HG02970 (cell line): ENCODE results near the gene CDHR1.
"Not testable (repeated sequence)": the region's sequence is repeated elsewhere in the genome, so short reads cannot be mapped to it uniquely, and the experiment has no call there.

Source experiments
- ATAC-seq: cut with Tn5 transposase; IDR thresholded peaks from one replicate; pipeline ENCODE4 v1.9.1; 2021; ENCODE audit warnings: mild to moderate bottlenecking, moderate library complexity, moderate number of reproducible peaks; ENCODE audit not compliant: unreplicated experiment, low FRiP score

The CDHR1 gene

DNA sequence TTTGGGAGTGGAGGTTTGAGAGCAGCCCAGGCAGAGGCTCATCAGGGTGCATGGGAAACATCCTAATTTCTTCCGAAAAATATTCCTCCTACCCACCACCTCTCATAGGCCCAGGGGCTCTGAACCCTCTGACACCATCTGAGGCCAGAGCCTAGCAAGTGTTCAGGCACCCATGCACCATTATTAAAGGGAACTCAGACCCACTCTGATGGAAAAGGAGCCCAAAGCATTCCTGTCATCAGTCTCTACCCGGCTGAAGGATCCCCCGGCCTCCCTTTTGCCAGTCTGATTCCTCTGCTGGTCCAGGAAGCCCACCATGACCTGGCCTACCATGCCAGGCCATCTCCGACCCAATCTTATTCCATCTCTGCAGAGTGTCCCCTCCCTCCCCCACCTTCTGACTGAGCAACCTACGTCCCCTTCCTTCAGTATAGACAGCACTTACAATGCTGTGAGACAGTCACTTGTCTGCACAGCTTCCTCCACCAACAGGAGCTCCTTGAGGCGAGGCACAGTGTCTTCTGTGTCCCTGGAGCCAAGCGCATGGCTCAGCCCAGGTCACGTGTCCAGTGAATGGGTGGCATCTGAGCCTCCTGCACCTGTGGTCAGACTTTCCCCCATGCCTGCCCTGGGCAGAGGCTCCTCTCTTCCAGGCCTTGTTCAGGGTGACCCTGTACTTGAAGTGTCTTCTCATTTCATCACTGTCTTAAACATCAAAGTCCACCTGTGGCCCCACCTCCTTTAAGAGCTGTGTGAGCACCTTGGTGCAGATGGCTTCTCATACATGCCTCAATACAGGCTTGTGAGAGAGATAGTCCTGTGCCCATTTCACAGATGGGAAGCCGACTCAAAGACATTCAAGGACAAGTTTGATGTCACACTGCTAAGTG, 21.6 kb upstream of the CDHR1 start:
- peak; percentile 46 for ATAC-seq

- no peak for ATAC-seq
These were observed 20.8 kb upstream of the CDHR1 start, which contains the start of gene GPR15LG for GRCh38 chr10:84173501-84173929. Gene GPR15LG, plus strand, starts transcription at chr10:84173801. Its CDS starts 51 bp downstream, at chr10:84173852.

- no peak for ATAC-seq
These were observed 18.9 kb upstream of the CDHR1 start for GRCh38 chr10:84175436-84175835.

DNA sequence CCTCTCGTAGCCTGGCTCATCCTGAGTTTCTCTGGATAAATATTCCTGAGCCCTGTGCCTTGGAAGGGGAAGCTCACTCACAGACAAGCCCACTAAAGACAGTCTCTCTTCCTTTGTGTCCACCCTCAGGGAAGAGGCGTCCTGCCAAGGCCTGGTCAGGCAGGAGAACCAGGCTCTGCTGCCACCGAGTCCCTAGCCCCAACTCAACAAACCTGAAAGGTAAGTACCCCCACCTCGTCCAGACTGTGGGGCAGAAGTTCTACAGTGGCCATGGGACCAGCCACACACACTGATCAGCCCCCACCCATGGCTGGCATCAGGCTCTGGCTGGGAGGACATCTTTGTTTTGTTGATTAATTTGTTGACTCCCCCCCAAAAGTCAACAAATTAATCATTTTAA, 18.0 kb upstream of the CDHR1 start:
- ATAC-seq, result no peak

- ATAC-seq, result no peak
These were observed 17.4 kb upstream of the CDHR1 start for GRCh38 chr10:84176836-84177474.

GRCh38 chr10:84177541-84178141, 16.7 kb upstream of the CDHR1 start:
- no peak for ATAC-seq

DNA sequence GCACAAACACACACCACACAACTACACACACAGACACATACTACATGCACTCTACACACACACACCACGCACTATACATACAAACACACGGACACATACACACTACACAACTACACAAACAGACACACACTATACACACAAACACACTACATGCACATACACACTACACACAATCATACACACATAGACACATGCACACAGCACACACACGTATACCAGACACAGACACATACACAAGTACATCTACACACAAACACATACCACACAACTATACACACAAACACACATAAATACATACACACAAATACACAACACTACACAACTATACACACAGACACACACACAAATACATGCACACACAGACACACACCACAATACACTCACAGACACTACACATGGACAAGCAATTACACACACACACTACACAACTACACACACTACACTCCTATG, 16.2 kb upstream of the CDHR1 start:
- ATAC-seq, result no peak

DNA sequence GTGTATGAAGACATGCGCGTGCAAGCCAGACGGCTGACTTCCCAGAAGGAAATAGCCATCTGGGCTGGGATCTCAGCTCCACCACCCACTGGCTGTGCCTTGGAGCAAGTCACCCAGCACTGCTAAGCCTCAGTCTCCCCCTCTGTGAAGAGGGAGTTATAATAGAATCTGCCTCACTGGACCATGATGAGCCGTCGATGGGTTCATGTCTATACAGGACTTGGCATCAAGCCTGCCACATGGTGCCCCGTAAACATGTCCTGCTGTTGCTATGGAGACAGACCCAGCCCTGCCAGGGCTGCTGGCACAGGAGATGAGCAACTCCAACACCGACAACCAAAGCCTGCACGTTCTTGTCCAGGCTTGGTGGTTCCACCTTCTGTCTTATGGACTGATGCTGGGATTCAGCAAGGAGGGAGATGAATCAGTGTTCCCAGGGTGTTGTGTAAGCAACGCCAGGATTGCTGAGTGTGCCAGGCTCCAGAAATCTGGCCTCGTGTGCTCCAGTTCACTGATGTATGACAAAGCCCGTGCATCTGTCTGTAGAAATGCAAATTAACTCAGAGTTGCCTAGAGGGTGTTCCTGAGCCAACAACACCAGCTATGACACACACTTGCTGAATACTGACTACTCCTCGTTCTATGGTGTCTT, 15.2 kb upstream of the CDHR1 start:
- peak; percentile 85 for ATAC-seq

DNA sequence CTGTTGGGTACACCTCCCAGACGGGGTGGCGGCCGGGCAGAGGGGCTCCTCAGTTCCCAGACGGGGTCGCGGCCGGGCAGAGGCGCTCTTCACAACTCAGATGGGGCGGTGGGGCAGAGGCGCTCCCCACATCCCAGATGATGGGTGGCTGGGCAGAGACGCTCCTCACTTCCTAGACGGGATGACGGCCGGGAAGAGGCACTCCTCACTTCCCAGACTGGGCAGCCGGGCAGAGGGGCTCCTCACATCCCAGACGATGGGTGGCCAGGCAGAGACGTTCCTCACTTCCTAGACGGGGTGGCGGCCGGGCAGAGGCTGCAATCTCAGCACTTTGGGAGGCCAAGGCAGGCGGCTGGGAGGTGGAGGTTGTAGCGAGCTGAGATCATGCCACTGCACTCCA, 14.0 kb upstream of the CDHR1 start:
- not testable (repeated sequence) for ATAC-seq

DNA sequence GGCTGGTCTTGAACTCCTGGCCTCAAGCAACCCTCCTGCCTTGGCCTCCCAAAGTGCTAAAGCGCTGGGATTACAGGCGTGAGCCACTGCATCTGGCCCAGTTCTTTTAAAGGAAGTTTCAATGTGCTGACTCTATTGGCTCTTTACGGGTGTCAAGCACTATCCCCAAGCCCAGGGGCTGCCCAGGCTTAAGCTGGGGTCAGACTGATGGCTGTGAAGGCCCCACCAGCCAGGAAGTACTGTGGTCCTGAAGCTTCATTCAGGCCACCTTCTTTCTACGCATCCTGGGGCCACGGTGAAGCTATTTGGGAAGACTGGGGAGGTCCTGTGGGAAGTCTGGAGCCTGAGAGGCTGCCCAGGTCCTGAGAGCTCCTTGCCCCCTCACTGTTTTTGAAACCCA, 12.7 kb upstream of the CDHR1 start:
- no peak for ATAC-seq

- ATAC-seq, result no peak
These were observed 9.8 kb upstream of the CDHR1 start for GRCh38 chr10:84184517-84184916.

- no peak for ATAC-seq
These were observed 8.7 kb upstream of the CDHR1 start for GRCh38 chr10:84185526-84186175.

- no peak for ATAC-seq
These were observed 5.5 kb upstream of the CDHR1 start for GRCh38 chr10:84188815-84189214.

GRCh38 chr10:84190621-84191020, 3.7 kb upstream of the CDHR1 start:
- ATAC-seq, result no peak

DNA sequence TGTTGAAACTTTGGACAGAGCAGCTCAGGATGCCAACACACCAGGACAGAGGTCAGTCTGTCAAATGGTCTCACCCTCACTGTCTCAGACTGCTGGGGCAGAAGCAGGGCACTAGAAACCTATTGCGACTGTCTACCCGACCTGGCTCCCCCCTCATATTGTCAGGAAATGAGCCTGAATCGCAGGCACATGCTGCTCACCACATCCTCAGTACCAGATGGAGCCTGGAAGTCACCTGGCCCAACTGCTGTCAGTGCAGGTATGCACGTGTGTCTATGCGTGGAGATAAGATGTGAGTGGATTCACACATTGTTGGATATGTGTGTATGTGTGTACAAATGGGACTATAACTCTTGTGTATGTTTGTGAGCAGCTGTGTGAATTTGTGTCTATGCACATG, 3.2 kb upstream of the CDHR1 start:
- ATAC-seq, result no peak

DNA sequence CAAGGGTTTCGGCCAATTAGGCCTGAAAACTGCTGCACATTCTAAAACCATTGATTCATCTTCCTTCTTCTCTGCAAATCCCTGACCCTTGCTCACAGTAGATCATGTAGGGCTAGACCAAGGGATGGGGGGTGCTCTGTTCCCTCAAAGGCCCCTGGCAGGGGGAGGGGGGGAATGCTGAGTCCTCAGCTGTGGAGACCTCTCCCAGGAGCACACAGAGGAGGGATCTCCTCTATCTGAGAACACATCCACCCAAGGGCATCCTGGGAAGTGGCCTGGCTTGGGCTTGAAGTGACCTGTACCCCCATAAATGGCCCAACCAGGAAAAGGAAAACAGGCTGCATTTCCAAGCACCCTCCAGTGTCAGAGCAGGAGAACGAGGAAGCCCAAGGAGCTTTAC, 1.0 kb upstream of the CDHR1 start:
- no peak for ATAC-seq

GRCh38 chr10:84193846-84194423, 402 bp upstream of the CDHR1 start:
- no peak for ATAC-seq

DNA sequence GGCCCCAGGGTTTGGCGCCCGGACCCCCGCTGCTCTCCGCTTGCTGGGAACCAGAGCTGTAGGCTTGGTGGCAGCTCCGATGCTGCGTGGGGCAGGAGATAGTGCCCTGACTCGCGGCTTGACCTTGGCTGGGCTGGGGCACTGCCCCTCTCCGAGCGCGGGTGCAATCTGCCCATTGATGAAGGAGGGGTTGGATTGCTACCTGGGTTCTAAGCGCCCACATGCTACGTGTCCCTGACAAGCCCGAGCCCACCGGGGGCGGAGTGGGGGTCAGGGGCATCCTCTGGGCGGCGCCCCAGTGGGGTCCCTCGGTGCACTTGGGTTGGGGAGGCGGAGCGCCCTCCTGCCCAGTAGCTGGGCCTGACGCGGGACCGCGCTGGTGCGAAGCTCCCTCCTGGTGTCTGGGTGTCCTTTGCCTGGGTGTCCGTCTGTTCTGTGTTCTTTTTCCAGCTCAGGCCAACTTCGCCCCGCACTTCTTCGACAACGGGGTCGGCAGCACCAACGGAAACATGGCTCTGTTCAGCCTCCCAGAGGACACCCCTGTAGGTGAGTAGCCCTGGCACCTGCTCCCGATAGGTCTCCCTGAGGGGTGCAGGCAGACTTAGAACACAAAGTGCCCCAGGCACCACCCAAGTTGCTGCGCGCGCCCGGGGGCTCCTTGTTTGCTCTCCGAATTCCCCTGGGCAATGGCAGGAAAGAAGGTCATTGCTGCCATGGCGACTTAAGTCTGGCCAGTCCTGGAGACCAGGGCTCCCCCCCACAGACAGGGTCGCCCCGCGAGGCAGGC, 900 bp downstream of the CDHR1 start:
- ATAC-seq, result no peak

DNA sequence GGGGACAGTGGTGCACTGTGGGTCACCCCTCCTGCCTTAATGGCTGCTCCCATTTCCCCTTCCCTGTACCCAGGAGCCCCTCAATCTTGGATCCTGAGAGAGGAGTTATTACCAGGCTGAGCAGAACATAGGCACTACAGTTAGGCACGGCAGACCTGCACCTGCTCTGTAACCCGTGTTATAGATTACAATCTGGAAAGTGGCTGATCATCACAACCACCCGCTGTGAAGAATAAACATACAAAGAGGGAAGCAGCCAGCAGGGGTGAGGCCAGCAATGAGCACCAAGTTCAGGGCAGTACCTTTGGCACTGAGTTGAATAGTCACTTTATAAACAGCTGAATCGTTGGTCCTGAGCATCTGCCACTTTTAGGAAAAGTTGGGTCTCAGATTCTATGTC, 1.7 kb downstream of the CDHR1 start:
- no peak for ATAC-seq
